ENCODE data around the gene PRUNE1.

DNA sequence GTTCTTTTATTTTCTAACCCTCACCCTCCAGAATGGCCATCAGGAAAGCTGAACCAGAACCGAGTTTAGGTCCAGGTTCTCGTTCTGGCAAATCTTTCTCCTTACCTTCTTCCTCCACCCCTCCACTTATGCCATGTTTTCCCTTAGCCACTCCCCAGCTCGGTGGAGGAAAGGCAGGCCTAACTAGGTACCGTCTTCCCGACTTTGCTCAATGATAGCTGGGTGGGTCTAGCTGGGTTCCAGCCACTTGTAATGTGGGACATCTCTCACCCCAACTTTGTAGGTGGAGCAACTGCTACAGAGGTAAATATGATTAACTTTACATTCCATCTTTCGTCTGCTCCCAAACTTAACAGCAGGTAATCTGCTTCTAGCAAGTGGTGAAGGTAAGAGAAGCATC lies 28.8 kb downstream of the PRUNE1 start:
- no peak for TF ChIP-seq POLR2A (IDR thresholded peaks at IDR 0.05; ENCODE audit: extremely low read depth, insufficient read length)
- TF ChIP-seq, protein P1, sequence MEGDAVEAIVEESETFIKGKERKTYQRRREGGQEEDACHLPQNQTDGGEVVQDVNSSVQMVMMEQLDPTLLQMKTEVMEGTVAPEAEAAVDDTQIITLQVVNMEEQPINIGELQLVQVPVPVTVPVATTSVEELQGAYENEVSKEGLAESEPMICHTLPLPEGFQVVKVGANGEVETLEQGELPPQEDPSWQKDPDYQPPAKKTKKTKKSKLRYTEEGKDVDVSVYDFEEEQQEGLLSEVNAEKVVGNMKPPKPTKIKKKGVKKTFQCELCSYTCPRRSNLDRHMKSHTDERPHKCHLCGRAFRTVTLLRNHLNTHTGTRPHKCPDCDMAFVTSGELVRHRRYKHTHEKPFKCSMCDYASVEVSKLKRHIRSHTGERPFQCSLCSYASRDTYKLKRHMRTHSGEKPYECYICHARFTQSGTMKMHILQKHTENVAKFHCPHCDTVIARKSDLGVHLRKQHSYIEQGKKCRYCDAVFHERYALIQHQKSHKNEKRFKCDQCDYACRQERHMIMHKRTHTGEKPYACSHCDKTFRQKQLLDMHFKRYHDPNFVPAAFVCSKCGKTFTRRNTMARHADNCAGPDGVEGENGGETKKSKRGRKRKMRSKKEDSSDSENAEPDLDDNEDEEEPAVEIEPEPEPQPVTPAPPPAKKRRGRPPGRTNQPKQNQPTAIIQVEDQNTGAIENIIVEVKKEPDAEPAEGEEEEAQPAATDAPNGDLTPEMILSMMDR (IDR thresholded peaks at IDR 0.05; ENCODE audit: low read depth, low read length), result no peak

Data from NB4 (cell line).